Duodenal mucosa (tissue), 2 donors: ENCODE results near the gene GPAT3.
"Not testable (repeated sequence)": the region's sequence is repeated elsewhere in the genome, so short reads cannot be mapped to it uniquely, and the experiment has no call there.

Experiments
- H3K27ac ChIP-seq: one replicate; pipeline ENCODE4 v1.7.0; 2013; ENCODE audit warnings: low read depth, low read length
- H3K27me3 ChIP-seq, 2 donors: one replicate each; pipeline ENCODE4 v1.7.0; 2013; ENCODE audit warnings: low read length in 2 of 2, control low read depth in 1 of 2; ENCODE audit not compliant: insufficient read depth in 2 of 2, control insufficient read depth in 1 of 2
- H3K36me3 ChIP-seq, 2 donors: one replicate each; pipeline ENCODE4 v1.7.0; 2013; ENCODE audit warnings: low read length in 2 of 2, control low read depth in 1 of 2; ENCODE audit not compliant: insufficient read depth in 2 of 2, control insufficient read depth in 1 of 2
- H3K4me1 ChIP-seq, 2 donors: one replicate each; pipeline ENCODE4 v1.7.0; 2013; ENCODE audit warnings: low read length in 2 of 2, control low read depth in 1 of 2; ENCODE audit not compliant: insufficient read depth in 2 of 2, control insufficient read depth in 1 of 2
- H3K4me3 ChIP-seq, 2 donors: one replicate each; pipeline ENCODE4 v1.7.0; 2013; ENCODE audit warnings: low read length in 2 of 2, low read depth in 1 of 2
- H3K9ac ChIP-seq, 2 donors: one replicate each; pipeline ENCODE4 v1.7.0; 2013; ENCODE audit warnings: low read length in 2 of 2, low read depth in 1 of 2
- H3K9me3 ChIP-seq, 2 donors: one replicate each; pipeline ENCODE4 v1.7.0; 2013; ENCODE audit warnings: low read length in 2 of 2, control low read depth in 1 of 2; ENCODE audit not compliant: control insufficient read depth in 1 of 2

The GPAT3 gene

GRCh38 chr4:83613023-83613422, 77.1 kb downstream of the GPAT3 start:
- H3K36me3 ChIP-seq = no peaks in the 10 kb centered on the region
- H3K9ac ChIP-seq = no peak overlapping the region
- H3K9me3 ChIP-seq = peaks cover 10 to 16% of the 10 kb centered on the region in 2 donors
- no peak overlapping the region for H3K4me3 ChIP-seq
- H3K27me3 ChIP-seq = no peaks in the 10 kb centered on the region
- H3K4me1 ChIP-seq = no peaks in the 10 kb centered on the region
- H3K27ac ChIP-seq = no peak overlapping the region

GRCh38 chr4:83613994-83614393, 78.1 kb downstream of the GPAT3 start:
- peaks cover 8 to 9% of the 10 kb centered on the region in 2 donors for H3K4me1 ChIP-seq
- no peaks in the 10 kb centered on the region for H3K36me3 ChIP-seq
- H3K4me3 ChIP-seq = no peak overlapping the region
- no peaks in the 10 kb centered on the region for H3K27me3 ChIP-seq
- no peak overlapping the region for H3K9ac ChIP-seq
- H3K27ac ChIP-seq = no peak overlapping the region
- H3K9me3 ChIP-seq = peaks cover 10 to 16% of the 10 kb centered on the region in 2 donors

GRCh38 chr4:83616252-83616651, 80.3 kb downstream of the GPAT3 start:
- H3K27ac ChIP-seq = no peak overlapping the region
- H3K4me3 ChIP-seq = no peak overlapping the region
- H3K4me1 ChIP-seq = peaks cover 13 to 19% of the 10 kb centered on the region in 2 donors
- no peaks in the 10 kb centered on the region for H3K36me3 ChIP-seq
- no peaks in the 10 kb centered on the region for H3K27me3 ChIP-seq
- peaks cover 10 to 20% of the 10 kb centered on the region in 2 donors for H3K9me3 ChIP-seq
- H3K9ac ChIP-seq = no peak overlapping the region

GRCh38 chr4:83617371-83618035, 81.6 kb downstream of the GPAT3 start:
- Histone ChIP-seq H3K4me1 (peaks cover 13 to 19% of the 10 kb centered on the region in 2 donors), H3K27ac (no peak overlapping the region), H3K9ac (no peak overlapping the region), H3K36me3 (no peaks in the 10 kb centered on the region), H3K9me3 (peaks cover 15 to 28% of the 10 kb centered on the region in 2 donors), H3K27me3 (no peaks in the 10 kb centered on the region), H3K4me3 (no peak overlapping the region)

- Histone ChIP-seq H3K36me3 (no peaks in the 10 kb centered on the region), H3K4me1 (peaks cover 13 to 19% of the 10 kb centered on the region in 2 donors), H3K9ac (no peak overlapping the region), H3K4me3 (no peak overlapping the region), H3K27ac (no peak overlapping the region), H3K27me3 (no peaks in the 10 kb centered on the region), H3K9me3 (peaks cover 15 to 26% of the 10 kb centered on the region in 2 donors)
These were observed 82.5 kb downstream of the GPAT3 start for GRCh38 chr4:83618431-83618830.

- Histone ChIP-seq H3K9me3 (peaks cover 14 to 19% of the 10 kb centered on the region in 2 donors), H3K27me3 (no peaks in the 10 kb centered on the region), H3K27ac (no peak overlapping the region), H3K4me3 (no peak overlapping the region), H3K4me1 (peaks cover 13 to 19% of the 10 kb centered on the region in 2 donors), H3K36me3 (no peaks in the 10 kb centered on the region), H3K9ac (no peak overlapping the region)
These were observed 83.2 kb downstream of the GPAT3 start for GRCh38 chr4:83618991-83619645.

GRCh38 chr4:83622127-83622526, 86.2 kb downstream of the GPAT3 start:
- not testable (repeated sequence) for H3K27me3 ChIP-seq, H3K4me3 ChIP-seq, H3K36me3 ChIP-seq, H3K9ac ChIP-seq, H3K27ac ChIP-seq
- H3K4me1 ChIP-seq = peaks cover 13 to 19% of the 10 kb centered on the region in 2 donors
- peaks cover 14 to 17% of the 10 kb centered on the region in 2 donors for H3K9me3 ChIP-seq

GRCh38 chr4:83625821-83626220, 89.9 kb downstream of the GPAT3 start:
- H3K27me3 ChIP-seq = no peaks in the 10 kb centered on the region
- no peak overlapping the region for H3K9ac ChIP-seq
- no peaks in the 10 kb centered on the region for H3K36me3 ChIP-seq
- peaks cover 14 to 17% of the 10 kb centered on the region in 2 donors for H3K9me3 ChIP-seq
- H3K4me3 ChIP-seq = no peak overlapping the region
- peaks cover 5 to 12% of the 10 kb centered on the region in 2 donors for H3K4me1 ChIP-seq
- H3K27ac ChIP-seq = no peak overlapping the region

- Histone ChIP-seq H3K4me1 (peaks cover 10 to 14% of the 10 kb centered on the region in 2 donors), H3K36me3 (no peaks in the 10 kb centered on the region), H3K9ac (no peak overlapping the region), H3K4me3 (no peak overlapping the region), H3K27me3 (no peaks in the 10 kb centered on the region), H3K9me3 (peaks cover 13 to 14% of the 10 kb centered on the region in 2 donors), H3K27ac (no peak overlapping the region)
These were observed 90.4 kb downstream of the GPAT3 start for GRCh38 chr4:83626245-83626836.
